Hematopoietic multipotent progenitor cell (in vitro differentiated cells): ENCODE results near the gene RBM12. TPM values are rescaled to one million over a fixed set of nuclear protein-coding genes. Genes with fewer than 3 reads are reported as not detected.
"Not testable (repeated sequence)": the region's sequence is repeated elsewhere in the genome, so short reads cannot be mapped to it uniquely, and the experiment has no call there.

Source experiments
- DNase-seq, 3 donors: peaks; one replicate each; pipeline ENCODE4 v3.0.0-alpha.2; 2011 to 2015; ENCODE audit warnings: low read depth in 2 of 3, low spot score in 2 of 3
- total RNA-seq: library from RNA; depleted of rRNA; stranded (reverse); fragments of >200 nt; gene quantifications from one replicate; pipeline ENCODE4 v1.2.3, GENCODE V29; 2012

Gene RBM12
- total RNA-seq, result 85.9 TPM

GRCh38 chr20:35664466-35665206, at the start of gene RBM12, which contains the start of gene CPNE1:
TSS of gene RBM12 (minus strand) at chr20:35664900. CDS start at chr20:35655322, 9,578 bp downstream.
TSS of gene CPNE1 (minus strand) at chr20:35664900. CDS start at chr20:35632923, 31,977 bp downstream.
- DNase-seq, result peak; percentile 86 to 96 (median 94)

GRCh38 chr20:35714127-35714526, 49.4 kb upstream of the RBM12 start:
- no peak for DNase-seq

- not testable (repeated sequence) for DNase-seq
These were observed 48.4 kb upstream of the RBM12 start for GRCh38 chr20:35713120-35713519.

GRCh38 chr20:35711588-35712209, 47.0 kb upstream of the RBM12 start:
- DNase-seq, result no peak

GRCh38 chr20:35710884-35711587, 46.3 kb upstream of the RBM12 start:
- DNase-seq, result no peak

GRCh38 chr20:35710039-35710438, 45.3 kb upstream of the RBM12 start:
- DNase-seq, result no peak

- no peak for DNase-seq
These were observed 44.6 kb upstream of the RBM12 start for GRCh38 chr20:35709259-35709658.

- DNase-seq, result no peak
These were observed 43.8 kb upstream of the RBM12 start for GRCh38 chr20:35708502-35708901.

- DNase-seq, result not testable (repeated sequence)
These were observed 42.2 kb upstream of the RBM12 start for GRCh38 chr20:35706591-35707529.

- not testable (repeated sequence) for DNase-seq
These were observed 41.2 kb upstream of the RBM12 start for GRCh38 chr20:35705894-35706293.

- DNase-seq, result no peak
These were observed 40.0 kb upstream of the RBM12 start for GRCh38 chr20:35704514-35705261.

- DNase-seq, result no peak
These were observed 38.4 kb upstream of the RBM12 start for GRCh38 chr20:35702824-35703695.

GRCh38 chr20:35702051-35702823, 37.5 kb upstream of the RBM12 start:
- no peak for DNase-seq

- DNase-seq, result no peak
These were observed 36.0 kb upstream of the RBM12 start for GRCh38 chr20:35700625-35701148.

- no peak for DNase-seq
These were observed 35.4 kb upstream of the RBM12 start for GRCh38 chr20:35699957-35700624.

- peak; percentile 75 to 96 (median 95) for DNase-seq
These were observed 34.6 kb upstream of the RBM12 start, which contains the start of the genes NFS1 and ROMO1 for GRCh38 chr20:35699127-35699956. TSS of gene NFS1 (minus strand) at chr20:35699352. CDS start at chr20:35699288, 64 bp downstream. TSS of gene ROMO1 (plus strand) at chr20:35699405. CDS start at chr20:35699633, 228 bp downstream.
